ENCODE results near the gene MAP3K7. TPM values are rescaled to one million over a fixed set of nuclear protein-coding genes. Genes with fewer than 3 reads are reported as not detected.

The MAP3K7 gene
- total and polyA plus RNA-seq, 8 donors: 8.5 to 42.8 (median 17.6) TPM

DNA sequence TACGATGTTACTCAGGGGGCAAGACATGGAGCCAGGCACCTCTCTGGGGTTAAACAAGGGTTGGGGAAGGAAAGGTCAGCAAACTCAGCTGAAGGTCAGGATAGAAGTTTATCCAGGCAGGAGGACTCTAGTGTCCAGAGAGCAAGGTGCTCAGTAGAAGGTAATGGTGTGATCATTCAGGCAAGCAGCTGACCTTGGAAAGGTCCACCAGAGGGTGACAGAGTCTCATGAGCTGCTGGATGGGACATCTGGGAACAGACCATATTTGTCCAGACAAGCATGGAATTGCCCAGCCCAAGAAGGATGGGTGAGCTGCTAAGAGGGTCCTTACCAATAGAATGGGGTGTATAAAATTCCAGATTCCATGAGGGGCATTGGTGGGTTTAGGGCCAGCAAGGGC is 89.5 kb downstream of the MAP3K7 start:
- Histone ChIP-seq H3K4me3 (no peak overlapping the region), H3K27ac (no peak overlapping the region), H3K27me3 (peaks cover 0 to 5% (median 3%) of the 10 kb centered on the region in 3 donors), H3K4me1 (no peaks in the 10 kb centered on the region), H3K9me3 (no peaks in the 10 kb centered on the region), H3K36me3 (no peaks in the 10 kb centered on the region)
- intact Hi-C loops (cut with DNase I; ENCODE audit: low total_unique reads): no loop called here
- no peak for DNase-seq
- TF ChIP-seq POLR2A (IDR thresholded peaks at IDR 0.05) (no peak), EP300 (IDR thresholded peaks at IDR 0.05) (no peak), POLR2AphosphoS5 (IDR thresholded peaks at IDR 0.05) (no peak)
- TF ChIP-seq, protein P1, sequence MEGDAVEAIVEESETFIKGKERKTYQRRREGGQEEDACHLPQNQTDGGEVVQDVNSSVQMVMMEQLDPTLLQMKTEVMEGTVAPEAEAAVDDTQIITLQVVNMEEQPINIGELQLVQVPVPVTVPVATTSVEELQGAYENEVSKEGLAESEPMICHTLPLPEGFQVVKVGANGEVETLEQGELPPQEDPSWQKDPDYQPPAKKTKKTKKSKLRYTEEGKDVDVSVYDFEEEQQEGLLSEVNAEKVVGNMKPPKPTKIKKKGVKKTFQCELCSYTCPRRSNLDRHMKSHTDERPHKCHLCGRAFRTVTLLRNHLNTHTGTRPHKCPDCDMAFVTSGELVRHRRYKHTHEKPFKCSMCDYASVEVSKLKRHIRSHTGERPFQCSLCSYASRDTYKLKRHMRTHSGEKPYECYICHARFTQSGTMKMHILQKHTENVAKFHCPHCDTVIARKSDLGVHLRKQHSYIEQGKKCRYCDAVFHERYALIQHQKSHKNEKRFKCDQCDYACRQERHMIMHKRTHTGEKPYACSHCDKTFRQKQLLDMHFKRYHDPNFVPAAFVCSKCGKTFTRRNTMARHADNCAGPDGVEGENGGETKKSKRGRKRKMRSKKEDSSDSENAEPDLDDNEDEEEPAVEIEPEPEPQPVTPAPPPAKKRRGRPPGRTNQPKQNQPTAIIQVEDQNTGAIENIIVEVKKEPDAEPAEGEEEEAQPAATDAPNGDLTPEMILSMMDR (IDR thresholded peaks at IDR 0.05): peak in 1 of 7 experiments; percentile 20
- WGBS, 5 donors: 84 to 96% (median 92%) methylated on average over 1 of the region's 1 CpG

DNA sequence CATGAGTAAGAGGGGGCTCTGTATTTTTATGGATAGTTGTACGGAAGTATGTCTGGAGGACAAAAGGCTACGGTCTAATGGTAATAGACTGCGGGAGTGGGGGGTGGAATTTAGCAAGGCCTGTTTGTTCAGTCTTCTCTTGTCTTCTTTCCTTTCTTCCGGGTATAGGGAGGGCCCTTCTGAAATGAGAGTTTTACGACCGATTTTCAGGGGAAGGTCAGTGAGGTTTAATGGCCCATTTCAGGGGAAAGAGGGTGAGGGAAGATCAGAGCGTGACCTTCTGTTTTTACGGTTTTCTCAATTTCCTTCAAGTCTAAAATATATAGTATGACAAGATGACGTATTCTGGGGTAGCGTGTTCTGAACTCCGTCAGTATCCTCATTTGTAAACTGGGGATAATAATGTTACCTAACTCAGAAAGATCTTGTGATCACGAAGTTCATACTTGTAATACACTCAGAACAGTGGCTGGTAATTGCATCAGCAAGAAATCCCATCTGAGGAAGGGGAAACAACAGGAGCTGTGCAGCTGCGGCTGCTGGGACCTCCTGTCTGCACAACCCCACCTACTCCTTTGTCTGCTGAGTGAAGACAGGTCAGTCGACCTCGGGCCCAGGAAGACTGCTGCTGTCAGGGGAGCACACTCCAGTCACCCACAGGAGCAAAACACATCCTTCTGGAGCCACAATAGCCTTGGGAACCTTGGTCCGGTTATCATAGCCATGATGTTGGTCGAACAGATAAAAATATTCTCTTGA is 90.4 kb downstream of the MAP3K7 start:
- no peaks in the 10 kb centered on the region for H3K9me3 ChIP-seq
- H3K4me1 ChIP-seq: no peaks in the 10 kb centered on the region
- no peak overlapping the region for H3K4me3 ChIP-seq
- H3K27me3 ChIP-seq: peaks cover 0 to 5% (median 3%) of the 10 kb centered on the region in 3 donors
- no peak for DNase-seq
- WGBS, 5 donors: 63 to 71% (median 69%) methylated on average over 17 of the region's 17 CpGs
- no peaks in the 10 kb centered on the region for H3K36me3 ChIP-seq
- intact Hi-C loops (cut with DNase I; ENCODE audit: low total_unique reads): no loop called here
- no peak overlapping the region for H3K27ac ChIP-seq
- TF ChIP-seq POLR2AphosphoS5 (IDR thresholded peaks at IDR 0.05): no peak
- TF ChIP-seq, protein P1 (IDR thresholded peaks at IDR 0.05): no peak
- no peak for TF ChIP-seq POLR2A (IDR thresholded peaks at IDR 0.05)
- no peak for TF ChIP-seq EP300 (IDR thresholded peaks at IDR 0.05)

- no peaks in the 10 kb centered on the region for H3K9me3 ChIP-seq
- H3K4me3 ChIP-seq: no peak overlapping the region
- no peak overlapping the region for H3K27ac ChIP-seq
- intact Hi-C loops (cut with DNase I; ENCODE audit: low total_unique reads): no loop called here
- H3K4me1 ChIP-seq: no peaks in the 10 kb centered on the region
- WGBS, 5 donors: 70 to 80% (median 73%) methylated on average over 9 of the region's 9 CpGs
- TF ChIP-seq, protein P1 (IDR thresholded peaks at IDR 0.05): no peak
- no peak for TF ChIP-seq POLR2A (IDR thresholded peaks at IDR 0.05)
- TF ChIP-seq EP300 (IDR thresholded peaks at IDR 0.05): no peak
- TF ChIP-seq POLR2AphosphoS5 (IDR thresholded peaks at IDR 0.05): no peak
- no peaks in the 10 kb centered on the region for H3K36me3 ChIP-seq
- no peak for DNase-seq
- H3K27me3 ChIP-seq: peaks cover 0 to 5% (median 3%) of the 10 kb centered on the region in 3 donors
Observed at GRCh38 chr6:90495216-90495817, 91.6 kb downstream of the MAP3K7 start.

GRCh38 chr6:90494067-90494780 is 92.6 kb downstream of the MAP3K7 start:
- TF ChIP-seq EP300 (IDR thresholded peaks at IDR 0.05): no peak
- no peak for TF ChIP-seq POLR2A (IDR thresholded peaks at IDR 0.05)
- TF ChIP-seq, protein P1 (IDR thresholded peaks at IDR 0.05): no peak
- no peak for TF ChIP-seq POLR2AphosphoS5 (IDR thresholded peaks at IDR 0.05)
- intact Hi-C loops (cut with DNase I; ENCODE audit: low total_unique reads): no loop called here
- 40 to 54% (median 45%) methylated on average over 7 of the region's 7 CpGs for WGBS, 5 donors

More at GRCh38 chr6:90494067-90494780, 92.6 kb downstream of the MAP3K7 start:
- no peaks in the 10 kb centered on the region for H3K36me3 ChIP-seq
- peaks cover 0 to 5% (median 3%) of the 10 kb centered on the region in 3 donors for H3K27me3 ChIP-seq
- no peak overlapping the region for H3K4me3 ChIP-seq
- peak in 1 of 2 donors; percentile 42 for DNase-seq
- H3K4me1 ChIP-seq: no peaks in the 10 kb centered on the region
- no peaks in the 10 kb centered on the region for H3K9me3 ChIP-seq
- no peak overlapping the region for H3K27ac ChIP-seq

All from stomach (tissue), 9 donors.